Trophoblast cell (in vitro differentiated cells and primary cell): ENCODE data around the gene CDC42EP4.

Experiments used
- DNase-seq, 2 donors: peaks; one replicate each; pipeline ENCODE4 v3.0.0-alpha.2; 2016
- H2AFZ ChIP-seq: 2 replicates; pipeline ENCODE4 v1.6.1; 2013; ENCODE audit warnings: low read length, moderate library complexity, mild to moderate bottlenecking; ENCODE audit not compliant: insufficient read depth, poor library complexity
- H2AK5ac ChIP-seq: 2 replicates; pipeline ENCODE4 v1.6.1; 2013; ENCODE audit warnings: mild to moderate bottlenecking, low read length
- H2BK120ac ChIP-seq: 2 replicates; pipeline ENCODE4 v1.6.1; 2013; ENCODE audit warnings: low read length, mild to moderate bottlenecking, moderate library complexity; ENCODE audit not compliant: insufficient read depth, poor library complexity
- H2BK12ac ChIP-seq: 2 replicates; pipeline ENCODE4 v1.6.1; 2013; ENCODE audit warnings: mild to moderate bottlenecking, low read length, moderate library complexity
- H2BK5ac ChIP-seq: 2 replicates; pipeline ENCODE4 v1.6.1; 2013; ENCODE audit warnings: low read length, low read depth, moderate library complexity, mild to moderate bottlenecking; ENCODE audit not compliant: poor library complexity
- H3K14ac ChIP-seq: 2 replicates; pipeline ENCODE4 v1.6.1; 2013; ENCODE audit warnings: mild to moderate bottlenecking, low read length
- H3K18ac ChIP-seq: 2 replicates; pipeline ENCODE4 v1.6.1; 2013; ENCODE audit warnings: mild to moderate bottlenecking, low read length
- H3K23ac ChIP-seq: 2 replicates; pipeline ENCODE4 v1.6.1; 2013; ENCODE audit warnings: low read length
- H3K27ac ChIP-seq: 2 replicates; pipeline ENCODE4 v1.5.1; 2013; ENCODE audit warnings: low read depth, mild to moderate bottlenecking, inconsistent platforms, low read length, moderate library complexity
- H3K27me3 ChIP-seq: 2 replicates; pipeline ENCODE4 v1.6.1; 2013; ENCODE audit warnings: inconsistent platforms, mild to moderate bottlenecking, low read length, moderate library complexity; ENCODE audit not compliant: insufficient read depth
- H3K36me3 ChIP-seq, 2 experiments: 1 replicate in 1 of 2; 2 replicates in 1 of 2; pipeline ENCODE4 v1.6.1; 2013; ENCODE audit warnings: low read length in 2 of 2, mild to moderate bottlenecking in 2 of 2, moderate library complexity in 1 of 2; ENCODE audit not compliant: insufficient read depth in 2 of 2, control insufficient read depth in 1 of 2
- H3K4ac ChIP-seq: 2 replicates; pipeline ENCODE4 v1.6.1; 2013; ENCODE audit warnings: low read depth, mild to moderate bottlenecking, low read length, moderate library complexity
- H3K4me1 ChIP-seq, 2 experiments: 1 replicate in 1 of 2; 2 replicates in 1 of 2; pipeline ENCODE4 v1.6.1; 2013; ENCODE audit warnings: low read length in 2 of 2, mild to moderate bottlenecking in 2 of 2, moderate library complexity in 1 of 2; ENCODE audit not compliant: insufficient read depth in 2 of 2, control insufficient read depth in 1 of 2
- H3K4me2 ChIP-seq: 2 replicates; pipeline ENCODE4 v1.6.1; 2013; ENCODE audit warnings: inconsistent platforms, mild to moderate bottlenecking, low read length, moderate library complexity
- H3K4me3 ChIP-seq: 2 replicates; pipeline ENCODE4 v1.5.1; 2013; ENCODE audit warnings: mild to moderate bottlenecking, low read depth, low read length, inconsistent platforms
- H3K79me1 ChIP-seq: one replicate; pipeline ENCODE4 v1.6.1; 2013; ENCODE audit warnings: low read length
- H3K79me2 ChIP-seq: 2 replicates; pipeline ENCODE4 v1.6.1; 2013; ENCODE audit warnings: low read length, mild to moderate bottlenecking; ENCODE audit not compliant: control insufficient read depth, insufficient read depth, poor library complexity
- H3K9ac ChIP-seq: 2 replicates; pipeline ENCODE4 v1.6.1; 2013; ENCODE audit warnings: mild to moderate bottlenecking, low read length
- H3K9me3 ChIP-seq: 2 replicates; pipeline ENCODE4 v1.6.1; 2013; ENCODE audit warnings: low read depth, mild to moderate bottlenecking, control low read depth, inconsistent platforms, low read length; ENCODE audit not compliant: insufficient read depth
- H4K12ac ChIP-seq: 2 replicates; pipeline ENCODE4 v1.6.1; 2013; ENCODE audit warnings: low read depth, mild to moderate bottlenecking, low read length, moderate library complexity
- H4K8ac ChIP-seq: 2 replicates; pipeline ENCODE4 v1.6.1; 2013; ENCODE audit warnings: low read depth, mild to moderate bottlenecking, low read length, moderate library complexity
- H4K91ac ChIP-seq: one replicate; pipeline ENCODE4 v1.6.1; 2013; ENCODE audit warnings: low read depth, mild to moderate bottlenecking, low read length, moderate library complexity
- WGBS: extraction: QIAGEN DNeasy Blood & Tissue Kit; methylation state at CpG from one replicate; pipeline ENCODE4 v1.1.7; 2013; ENCODE audit warnings: missing lambda C conversion rate; ENCODE audit not compliant: insufficient read length, insufficient coverage; ENCODE audit errors: extremely low coverage; 5-methylcytosine and 5-hydroxymethylcytosine counted together

Gene CDC42EP4

DNA sequence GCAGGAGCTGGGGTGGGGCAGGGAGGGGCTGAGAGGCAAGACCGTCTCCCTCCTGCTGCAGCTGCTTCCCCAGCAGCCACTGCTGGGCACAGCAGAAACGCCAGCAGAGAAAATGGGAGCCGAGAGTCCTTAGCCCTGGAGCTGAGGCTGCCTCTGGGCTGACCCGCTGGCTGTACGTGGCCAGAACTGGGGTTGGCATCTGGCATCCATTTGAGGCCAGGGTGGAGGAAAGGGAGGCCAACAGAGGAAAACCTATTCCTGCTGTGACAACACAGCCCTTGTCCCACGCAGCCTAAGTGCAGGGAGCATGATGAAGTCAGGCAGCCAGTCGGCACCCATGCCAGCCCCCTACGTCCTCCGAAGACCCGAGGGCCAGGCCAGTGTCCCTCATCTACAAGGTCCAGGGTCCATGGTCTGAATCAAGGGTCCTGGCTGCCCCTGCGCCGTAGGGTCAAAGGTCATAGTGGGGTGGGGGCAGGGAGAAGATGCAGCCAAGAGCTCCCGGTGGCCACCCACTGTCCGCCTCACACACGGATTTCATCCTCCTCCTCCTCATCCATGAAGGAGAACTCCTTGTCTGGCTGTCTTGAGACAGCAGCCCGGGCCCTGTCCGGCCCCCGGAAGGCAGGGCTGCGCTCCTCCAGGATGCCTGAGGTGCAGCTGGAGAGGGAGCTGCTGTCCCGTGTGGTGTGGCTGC lies 26.7 kb downstream of the CDC42EP4 start:
- DNase-seq, result no peak
- H3K4me3 ChIP-seq, result no peak overlapping the region

GRCh38 chr17:73284354-73284753 lies 27.4 kb downstream of the CDC42EP4 start:
- Histone ChIP-seq H3K9me3 (peaks cover 2% of the 10 kb centered on the region), H3K79me1 (no peaks in the 10 kb centered on the region), H3K18ac (no peak overlapping the region), H3K4ac (no peak overlapping the region), H3K4me3 (no peak overlapping the region), H3K14ac (no peak overlapping the region), H3K23ac (no peak overlapping the region), H2BK120ac (no peak overlapping the region), H3K4me2 (no peak overlapping the region), H3K9ac (no peak overlapping the region), H2BK12ac (no peak overlapping the region), H3K27me3 (no peaks in the 10 kb centered on the region), H2AFZ (no peak overlapping the region), H2BK5ac (no peak overlapping the region), H3K27ac (no peak overlapping the region), H3K79me2 (peaks cover 4% of the 10 kb centered on the region), H4K12ac (no peak overlapping the region), H4K91ac (no peak overlapping the region), H4K8ac (no peak overlapping the region), H3K4me1 (peaks cover 11 to 17% of the 10 kb centered on the region in 2 experiments), H2AK5ac (no peak overlapping the region), H3K36me3 (peaks cover 33 to 36% of the 10 kb centered on the region in 2 experiments)
- no peak for DNase-seq
- WGBS, result no CpG with 5 or more reads among the region's 8 CpGs

More for the DNA sequence above, 26.7 kb downstream of the CDC42EP4 start:
- Histone ChIP-seq H2AFZ (no peak overlapping the region), H3K27me3 (no peaks in the 10 kb centered on the region), H3K9ac (no peak overlapping the region), H3K4me1 (peaks cover 14 to 19% of the 10 kb centered on the region in 2 experiments), H4K12ac (no peak overlapping the region), H2BK5ac (no peak overlapping the region), H4K8ac (no peak overlapping the region), H3K18ac (peak overlapping the region; percentile 27), H2BK12ac (no peak overlapping the region), H3K4me2 (no peak overlapping the region), H3K9me3 (peaks cover 2% of the 10 kb centered on the region), H3K36me3 (peaks cover 33 to 36% of the 10 kb centered on the region in 2 experiments), H4K91ac (no peak overlapping the region), H2BK120ac (no peak overlapping the region), H2AK5ac (no peak overlapping the region), H3K79me2 (peaks cover 4% of the 10 kb centered on the region), H3K23ac (no peak overlapping the region), H3K4ac (no peak overlapping the region), H3K79me1 (no peaks in the 10 kb centered on the region), H3K14ac (no peak overlapping the region), H3K27ac (no peak overlapping the region)
- WGBS, result no CpG with 5 or more reads among the region's 20 CpGs

GRCh38 chr17:73283841-73284282 lies 27.9 kb downstream of the CDC42EP4 start:
- no peak for DNase-seq
- Histone ChIP-seq H3K14ac (no peak overlapping the region), H2BK120ac (no peak overlapping the region), H3K36me3 (peaks cover 33 to 36% of the 10 kb centered on the region in 2 experiments), H3K4me1 (peaks cover 11 to 17% of the 10 kb centered on the region in 2 experiments), H2AK5ac (no peak overlapping the region), H4K91ac (no peak overlapping the region), H3K79me1 (no peaks in the 10 kb centered on the region), H3K23ac (no peak overlapping the region), H3K27me3 (no peaks in the 10 kb centered on the region), H3K4ac (no peak overlapping the region), H4K12ac (no peak overlapping the region), H3K9me3 (peaks cover 2% of the 10 kb centered on the region), H2BK5ac (peak overlapping the region; percentile 46), H2AFZ (no peak overlapping the region), H3K79me2 (peaks cover 4% of the 10 kb centered on the region), H3K27ac (no peak overlapping the region), H3K9ac (no peak overlapping the region), H4K8ac (no peak overlapping the region), H2BK12ac (no peak overlapping the region), H3K4me3 (no peak overlapping the region), H3K4me2 (no peak overlapping the region), H3K18ac (no peak overlapping the region)
- no CpG with 5 or more reads among the region's 10 CpGs for WGBS

DNA sequence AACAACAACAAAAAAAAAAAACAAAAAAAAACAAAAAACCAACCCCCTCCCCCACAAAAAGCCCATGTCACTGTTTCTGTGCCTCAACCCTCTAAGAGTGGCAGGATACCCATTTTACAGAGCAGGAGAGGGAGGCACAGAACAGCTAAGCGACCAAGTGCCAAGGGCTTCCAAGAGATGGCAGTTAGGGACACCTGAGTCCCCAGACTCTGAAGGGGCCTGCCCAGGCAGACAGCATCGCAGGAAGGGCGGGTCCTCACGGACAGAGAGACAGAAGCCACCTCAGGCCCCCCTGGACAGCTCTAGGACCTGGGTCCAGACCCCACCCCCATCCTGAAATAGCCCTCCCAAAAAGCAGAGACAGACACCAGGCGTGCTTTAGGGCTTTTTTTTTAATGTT lies 28.6 kb downstream of the CDC42EP4 start:
- no peak overlapping the region for H3K23ac ChIP-seq
- H3K79me1 ChIP-seq, result no peaks in the 10 kb centered on the region
- no peak overlapping the region for H3K9ac ChIP-seq
- DNase-seq, result no peak
- H3K18ac ChIP-seq, result peak overlapping the region; percentile 69
- no peak overlapping the region for H3K27ac ChIP-seq
- H2BK5ac ChIP-seq, result no peak overlapping the region
- peaks cover 2% of the 10 kb centered on the region for H3K79me2 ChIP-seq
- no peak overlapping the region for H4K8ac ChIP-seq
- WGBS, result no CpG with 5 or more reads among the region's 5 CpGs
- no peak overlapping the region for H3K4me2 ChIP-seq
- no peak overlapping the region for H4K91ac ChIP-seq
- H2BK12ac ChIP-seq, result no peak overlapping the region
- no peak overlapping the region for H4K12ac ChIP-seq
- H3K9me3 ChIP-seq, result peaks cover 2% of the 10 kb centered on the region
- H3K14ac ChIP-seq, result no peak overlapping the region
- H3K36me3 ChIP-seq, result peaks cover 33 to 36% of the 10 kb centered on the region in 2 experiments
- no peak overlapping the region for H3K4me3 ChIP-seq
- H3K4me1 ChIP-seq, result peaks cover 13 to 15% of the 10 kb centered on the region in 2 experiments
- no peak overlapping the region for H2BK120ac ChIP-seq
- no peak overlapping the region for H2AK5ac ChIP-seq
- H3K27me3 ChIP-seq, result no peaks in the 10 kb centered on the region
- no peak overlapping the region for H2AFZ ChIP-seq
- no peak overlapping the region for H3K4ac ChIP-seq
